RWPE2 (cell line): ENCODE data around the gene MEMO1.
"Not testable (repeated sequence)": the region's sequence is repeated elsewhere in the genome, so short reads cannot be mapped to it uniquely, and the experiment has no call there.

Source experiments
- ATAC-seq: fragments of 200-7000 bp; cut with Tn5 transposase; 3 replicates; pipeline ENCODE4 v1.9.1; 2021; ENCODE audit warnings: low read depth
- DNase-seq: peaks from one replicate; pipeline ENCODE4 v3.0.0-alpha.2; 2020; ENCODE audit warnings: low spot score
- H3K27ac ChIP-seq: fragments of 450-650 bp; 2 replicates; pipeline ENCODE4 v1.5.1; 2017; ENCODE audit warnings: mild to moderate bottlenecking; ENCODE audit not compliant: poor library complexity, severe bottlenecking
- H3K27me3 ChIP-seq: fragments of 250-450 bp; sonication (Bioruptor Pico); 2 replicates; pipeline ENCODE4 v1.5.1; 2021; ENCODE audit warnings: mild to moderate bottlenecking, moderate library complexity; ENCODE audit not compliant: insufficient read depth, poor library complexity, severe bottlenecking
- H3K36me3 ChIP-seq: fragments of 250-450 bp; sonication (Bioruptor Pico); 2 replicates; pipeline ENCODE4 v1.5.1; 2020; ENCODE audit warnings: low read depth, mild to moderate bottlenecking, moderate library complexity
- H3K4me1 ChIP-seq: fragments of 250-450 bp; sonication (Bioruptor Pico); 2 replicates; pipeline ENCODE4 v1.5.1; 2021; ENCODE audit warnings: mild to moderate bottlenecking, moderate library complexity; ENCODE audit not compliant: insufficient read depth, poor library complexity, severe bottlenecking
- H3K4me3 ChIP-seq: fragments of 250-450 bp; sonication (Bioruptor Pico); 2 replicates; pipeline ENCODE4 v1.5.1; 2021; ENCODE audit warnings: mild to moderate bottlenecking, moderate library complexity; ENCODE audit not compliant: severe bottlenecking
- H3K9me3 ChIP-seq: fragments of 250-450 bp; sonication (Bioruptor Pico); 2 replicates; pipeline ENCODE4 v1.5.1; 2021; ENCODE audit warnings: mild to moderate bottlenecking, moderate library complexity; ENCODE audit not compliant: severe bottlenecking
- CTCF ChIP-seq: fragments of 450-650 bp; IDR thresholded peaks from one replicate; pipeline ENCODE4 v1.5.1; 2017; ENCODE audit warnings: mild to moderate bottlenecking, moderate library complexity; ENCODE audit not compliant: poor library complexity, severe bottlenecking

The MEMO1 gene

DNA sequence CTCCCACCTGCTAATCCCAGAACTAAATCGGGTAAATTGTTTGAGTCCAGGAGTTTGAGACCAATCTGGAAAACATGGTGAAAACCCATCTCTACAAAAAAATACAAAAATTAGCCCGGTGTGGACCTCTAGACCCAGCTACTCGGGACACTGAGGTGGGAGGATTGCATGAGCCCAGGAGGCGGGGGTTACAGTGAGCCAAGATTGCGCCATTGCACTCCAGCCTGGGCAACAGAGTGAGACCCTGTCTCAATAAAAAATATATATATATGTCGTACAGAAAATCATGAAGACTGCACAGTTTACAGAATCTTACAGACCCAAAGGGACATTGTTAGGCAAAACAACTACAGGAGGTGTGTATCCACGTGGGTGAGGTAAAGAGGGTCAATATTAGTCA, 32.8 kb upstream of the MEMO1 start:
- no peak overlapping the region for H3K4me3 ChIP-seq
- no peak for TF ChIP-seq CTCF
- no peaks in the 10 kb centered on the region for H3K4me1 ChIP-seq
- no peaks in the 10 kb centered on the region for H3K36me3 ChIP-seq
- no peaks in the 10 kb centered on the region for H3K27me3 ChIP-seq
- H3K27ac ChIP-seq = no peak overlapping the region
- H3K9me3 ChIP-seq = no peaks in the 10 kb centered on the region
- ATAC-seq = no peak
- no peak for DNase-seq

GRCh38 chr2:32039447-32040219, 28.8 kb upstream of the MEMO1 start, which contains the start of gene DPY30:
Gene DPY30 (minus strand): TSS chr2:32039805. CDS start chr2:32039456, 349 bp downstream.
- DNase-seq = peak; percentile 87
- no peaks in the 10 kb centered on the region for H3K4me1 ChIP-seq
- H3K9me3 ChIP-seq = no peaks in the 10 kb centered on the region
- H3K4me3 ChIP-seq = peak within 1 kb of the TSS; percentile 47
- H3K36me3 ChIP-seq = peaks cover 17% of the 10 kb centered on the region
- no peak for TF ChIP-seq CTCF
- no peaks in the 10 kb centered on the region for H3K27me3 ChIP-seq
- peak within 1 kb of the TSS; percentile 55 for H3K27ac ChIP-seq
- ATAC-seq = peak; percentile 87

DNA sequence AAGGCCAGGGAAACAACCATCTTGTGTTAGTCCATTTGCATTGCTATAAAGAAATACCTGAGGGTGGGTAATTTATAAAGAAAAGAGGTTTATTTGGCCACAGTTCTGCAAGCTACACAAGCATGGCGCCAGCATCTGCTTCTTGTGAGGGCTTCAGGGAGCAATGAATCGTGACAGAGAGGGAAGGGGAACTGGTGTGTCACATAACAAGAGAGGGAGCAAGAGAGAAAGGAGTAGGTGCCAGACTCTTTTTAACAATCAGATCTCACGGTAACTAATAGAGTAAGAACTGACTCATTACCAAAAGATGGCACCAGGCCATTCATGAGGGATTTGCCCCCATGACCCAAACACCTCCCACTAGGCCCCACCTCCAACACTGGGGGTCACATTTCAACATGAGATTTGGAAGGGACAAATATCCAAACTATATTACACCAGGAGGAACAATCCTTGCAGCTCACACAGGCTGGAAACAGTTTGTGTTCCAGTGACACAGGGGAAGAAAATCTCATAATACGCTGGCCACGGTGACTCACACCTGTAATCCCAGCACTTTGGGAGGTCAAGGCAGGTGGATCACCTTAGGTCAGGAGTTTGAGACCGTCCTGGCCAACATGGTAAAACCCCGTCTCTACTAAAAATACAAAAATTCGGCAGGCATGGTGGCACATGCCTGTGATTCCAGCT, 23.5 kb upstream of the MEMO1 start:
- not testable (repeated sequence) for H3K4me1 ChIP-seq, H3K27ac ChIP-seq, H3K4me3 ChIP-seq, H3K27me3 ChIP-seq, ATAC-seq, DNase-seq, H3K9me3 ChIP-seq
- H3K36me3 ChIP-seq = peaks cover 52% of the 10 kb centered on the region

DNA sequence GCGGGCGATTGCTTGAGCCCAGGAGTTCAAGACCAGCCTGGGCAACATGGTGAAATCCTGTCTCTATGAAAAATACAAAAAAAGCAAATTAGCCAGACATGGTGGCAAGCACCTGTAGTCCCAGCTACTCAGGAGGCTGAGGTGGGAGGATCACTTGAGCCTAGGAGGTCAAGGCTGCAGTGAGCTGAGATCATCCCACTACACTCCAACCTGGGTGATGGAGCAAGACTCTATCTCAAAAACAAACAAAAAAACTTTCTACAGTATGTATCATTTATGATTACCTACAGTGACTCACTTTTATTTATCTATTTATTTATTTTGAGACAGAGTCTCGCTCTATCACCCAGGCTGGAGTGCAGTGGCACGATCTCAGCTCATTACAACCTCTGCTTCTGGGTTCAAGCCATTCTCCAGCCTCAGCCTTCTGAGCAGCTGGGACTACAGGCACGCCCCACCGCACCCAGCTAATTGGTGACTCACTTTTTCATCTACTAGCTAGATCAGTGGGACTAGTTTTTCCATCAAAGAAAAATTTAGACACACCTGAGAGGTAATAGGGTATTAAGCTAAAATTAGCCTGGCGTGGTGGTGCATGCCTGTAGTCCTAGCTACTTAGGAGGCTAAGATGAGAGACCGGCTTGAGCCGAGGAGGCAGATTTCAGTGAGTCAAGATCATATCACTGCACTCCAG, 8.1 kb upstream of the MEMO1 start:
- not testable (repeated sequence) for H3K27me3 ChIP-seq, H3K4me3 ChIP-seq, H3K27ac ChIP-seq, H3K4me1 ChIP-seq, H3K9me3 ChIP-seq, DNase-seq
- peak; percentile 27; the same call in 2 of the 3 replicates for ATAC-seq
- peaks cover 51% of the 10 kb centered on the region for H3K36me3 ChIP-seq

- DNase-seq = no peak
- H3K27ac ChIP-seq = no peak overlapping the region
- no peak for ATAC-seq
- H3K36me3 ChIP-seq = peaks cover 10% of the 10 kb centered on the region
- H3K9me3 ChIP-seq = no peaks in the 10 kb centered on the region
- H3K27me3 ChIP-seq = no peaks in the 10 kb centered on the region
- TF ChIP-seq CTCF = no peak
- peaks cover 7% of the 10 kb centered on the region for H3K4me1 ChIP-seq
- no peak overlapping the region for H3K4me3 ChIP-seq
These were observed 2.1 kb upstream of the MEMO1 start for GRCh38 chr2:32012872-32013271.
